HG03342 (cell line): Measurements from ENCODE around the gene TMEM175.

Experiments used
- ATAC-seq: cut with Tn5 transposase; IDR thresholded peaks from one replicate; pipeline ENCODE4 v1.9.1; 2021; ENCODE audit warnings: mild to moderate bottlenecking, moderate library complexity; ENCODE audit not compliant: unreplicated experiment

TMEM175 gene

GRCh38 chr4:946103-946450 lies 13.8 kb downstream of the TMEM175 start:
- no peak for ATAC-seq

GRCh38 chr4:946517-947471 lies 14.5 kb downstream of the TMEM175 start:
- ATAC-seq: no peak

- ATAC-seq: no peak
These were observed 15.3 kb downstream of the TMEM175 start for GRCh38 chr4:947491-947971.

- no peak for ATAC-seq
These were observed 16.1 kb downstream of the TMEM175 start for GRCh38 chr4:948101-948935.

- ATAC-seq: no peak
These were observed 16.7 kb downstream of the TMEM175 start for GRCh38 chr4:948936-949300.

- no peak for ATAC-seq
These were observed 17.4 kb downstream of the TMEM175 start for GRCh38 chr4:949656-950055.

GRCh38 chr4:950136-951020 lies 18.1 kb downstream of the TMEM175 start:
- no peak for ATAC-seq

GRCh38 chr4:951186-951585 lies 18.9 kb downstream of the TMEM175 start:
- no peak for ATAC-seq

- no peak for ATAC-seq
These were observed 19.6 kb downstream of the TMEM175 start for GRCh38 chr4:951594-952468.

- ATAC-seq: no peak
These were observed 20.8 kb downstream of the TMEM175 start for GRCh38 chr4:952881-953573.

- ATAC-seq: no peak
These were observed 21.3 kb downstream of the TMEM175 start for GRCh38 chr4:953574-953915.

- ATAC-seq: no peak
These were observed 22.2 kb downstream of the TMEM175 start for GRCh38 chr4:954211-955020.

GRCh38 chr4:955161-955921 lies 23.1 kb downstream of the TMEM175 start:
- ATAC-seq: no peak

- no peak for ATAC-seq
These were observed 23.7 kb downstream of the TMEM175 start for GRCh38 chr4:955931-956381.

GRCh38 chr4:956531-957230 lies 24.4 kb downstream of the TMEM175 start:
- ATAC-seq: no peak

GRCh38 chr4:957231-957580 lies 24.9 kb downstream of the TMEM175 start:
- ATAC-seq: no peak
